ENCODE results near the gene NTNG1. TPM values are rescaled to one million over a fixed set of nuclear protein-coding genes. Genes with fewer than 3 reads are reported as not detected.
"Not testable (repeated sequence)": the region's sequence is repeated elsewhere in the genome, so short reads cannot be mapped to it uniquely, and the experiment has no call there.

The NTNG1 gene
- total RNA-seq, 6 experiments from 2014 or later: not detected

DNA sequence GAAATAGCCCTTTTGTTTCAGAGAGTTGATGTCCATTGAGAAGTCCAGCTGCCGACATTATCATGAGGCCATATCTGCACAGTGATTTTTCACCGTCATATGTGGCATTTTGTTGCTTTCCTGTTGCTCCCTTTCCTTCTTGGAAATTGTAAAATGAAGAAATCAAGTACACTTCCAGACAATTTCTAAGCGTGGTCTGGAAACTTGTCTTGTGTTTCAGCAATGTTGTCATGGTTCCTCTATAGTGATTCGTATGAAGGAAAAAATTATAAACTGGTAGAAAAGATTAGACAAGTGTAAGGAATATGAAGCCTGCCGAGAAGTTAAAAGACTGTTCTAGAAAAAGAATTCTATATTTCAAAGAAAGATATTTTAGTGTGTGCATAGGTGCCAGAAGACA lies 17.7 kb downstream of the NTNG1 start:
- ATAC-seq (no peak), DNase-seq (no peak)
- 50% methylated on average over 5 of the region's 5 CpGs for WGBS (ENCODE audit: insufficient coverage, low coverage, low lambda C conversion rate, missing lambda C conversion rate)
- Histone ChIP-seq H3K9me3 (no peaks in the 10 kb centered on the region), H3K36me3 (no peaks in the 10 kb centered on the region), H3K4me1 (no peaks in the 10 kb centered on the region), H3K4me3 (no peak overlapping the region), H3K27ac (no peak overlapping the region), H3K27me3 (no peaks in the 10 kb centered on the region)
- intact Hi-C loops (cut with DNase I): no loop called here
- TF ChIP-seq POLR2A (IDR thresholded peaks at IDR 0.05): no peak
- TF ChIP-seq, protein P1, sequence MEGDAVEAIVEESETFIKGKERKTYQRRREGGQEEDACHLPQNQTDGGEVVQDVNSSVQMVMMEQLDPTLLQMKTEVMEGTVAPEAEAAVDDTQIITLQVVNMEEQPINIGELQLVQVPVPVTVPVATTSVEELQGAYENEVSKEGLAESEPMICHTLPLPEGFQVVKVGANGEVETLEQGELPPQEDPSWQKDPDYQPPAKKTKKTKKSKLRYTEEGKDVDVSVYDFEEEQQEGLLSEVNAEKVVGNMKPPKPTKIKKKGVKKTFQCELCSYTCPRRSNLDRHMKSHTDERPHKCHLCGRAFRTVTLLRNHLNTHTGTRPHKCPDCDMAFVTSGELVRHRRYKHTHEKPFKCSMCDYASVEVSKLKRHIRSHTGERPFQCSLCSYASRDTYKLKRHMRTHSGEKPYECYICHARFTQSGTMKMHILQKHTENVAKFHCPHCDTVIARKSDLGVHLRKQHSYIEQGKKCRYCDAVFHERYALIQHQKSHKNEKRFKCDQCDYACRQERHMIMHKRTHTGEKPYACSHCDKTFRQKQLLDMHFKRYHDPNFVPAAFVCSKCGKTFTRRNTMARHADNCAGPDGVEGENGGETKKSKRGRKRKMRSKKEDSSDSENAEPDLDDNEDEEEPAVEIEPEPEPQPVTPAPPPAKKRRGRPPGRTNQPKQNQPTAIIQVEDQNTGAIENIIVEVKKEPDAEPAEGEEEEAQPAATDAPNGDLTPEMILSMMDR (IDR thresholded peaks at IDR 0.05): no peak

DNA sequence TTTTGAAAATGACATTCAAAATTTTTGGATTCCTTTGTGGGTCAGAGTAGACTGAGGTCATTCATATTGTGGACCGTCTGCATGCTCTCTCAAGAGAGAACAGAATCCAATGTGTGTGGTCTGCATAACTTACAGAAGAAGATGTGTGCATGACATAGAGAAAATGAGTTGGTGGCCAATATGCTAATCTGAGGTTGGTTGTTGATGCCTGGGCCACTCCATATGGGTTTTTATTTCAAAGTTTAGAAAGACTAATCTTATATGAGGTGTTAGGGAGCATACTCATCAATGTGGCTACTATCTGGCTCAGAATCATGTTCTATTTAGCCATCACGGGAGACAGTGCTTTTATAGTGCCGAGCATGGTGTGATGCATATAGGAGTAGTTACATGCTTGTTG lies 18.2 kb downstream of the NTNG1 start:
- DNase-seq: no peak
- intact Hi-C loops (cut with DNase I): no loop called here
- Histone ChIP-seq H3K4me1 (no peaks in the 10 kb centered on the region), H3K9me3 (no peaks in the 10 kb centered on the region), H3K36me3 (no peaks in the 10 kb centered on the region), H3K27me3 (no peaks in the 10 kb centered on the region), H3K4me3 (no peak overlapping the region), H3K27ac (no peak overlapping the region)
- ATAC-seq: no peak
- 48% methylated on average over 3 of the region's 3 CpGs for WGBS (ENCODE audit: insufficient coverage, low coverage, low lambda C conversion rate, missing lambda C conversion rate)
- TF ChIP-seq, protein P1 (IDR thresholded peaks at IDR 0.05): no peak
- no peak for TF ChIP-seq POLR2A (IDR thresholded peaks at IDR 0.05)

DNA sequence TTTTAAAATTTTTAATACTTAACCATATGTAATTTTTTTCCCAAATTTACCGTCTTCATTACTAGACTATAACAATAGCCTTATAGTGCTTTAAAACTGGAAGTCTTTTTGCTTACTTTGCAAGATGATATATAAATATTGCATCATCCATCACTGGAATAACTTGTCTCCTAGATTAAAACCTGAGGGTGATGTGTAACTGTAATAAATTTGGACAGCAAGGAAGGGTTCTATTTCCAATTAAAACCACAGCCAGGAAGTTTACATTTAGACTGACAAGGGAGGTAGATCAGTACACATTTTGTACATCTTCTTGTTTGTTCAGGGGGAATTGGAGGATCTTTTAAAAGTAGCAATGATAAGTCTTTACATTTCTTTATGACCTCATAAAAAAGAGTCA lies 21.9 kb downstream of the NTNG1 start:
- H3K4me3 ChIP-seq: no peak overlapping the region
- WGBS (ENCODE audit: insufficient coverage, low coverage, low lambda C conversion rate, missing lambda C conversion rate): 44% methylated on average over 1 of the region's 1 CpG
- no peaks in the 10 kb centered on the region for H3K27me3 ChIP-seq
- no peaks in the 10 kb centered on the region for H3K9me3 ChIP-seq
- no peak for DNase-seq
- intact Hi-C loops (cut with DNase I): no loop called here
- no peak overlapping the region for H3K27ac ChIP-seq
- no peaks in the 10 kb centered on the region for H3K4me1 ChIP-seq
- no peaks in the 10 kb centered on the region for H3K36me3 ChIP-seq
- no peak for TF ChIP-seq POLR2A (IDR thresholded peaks at IDR 0.05)
- TF ChIP-seq, protein P1 (IDR thresholded peaks at IDR 0.05): no peak
- ATAC-seq: no peak

DNA sequence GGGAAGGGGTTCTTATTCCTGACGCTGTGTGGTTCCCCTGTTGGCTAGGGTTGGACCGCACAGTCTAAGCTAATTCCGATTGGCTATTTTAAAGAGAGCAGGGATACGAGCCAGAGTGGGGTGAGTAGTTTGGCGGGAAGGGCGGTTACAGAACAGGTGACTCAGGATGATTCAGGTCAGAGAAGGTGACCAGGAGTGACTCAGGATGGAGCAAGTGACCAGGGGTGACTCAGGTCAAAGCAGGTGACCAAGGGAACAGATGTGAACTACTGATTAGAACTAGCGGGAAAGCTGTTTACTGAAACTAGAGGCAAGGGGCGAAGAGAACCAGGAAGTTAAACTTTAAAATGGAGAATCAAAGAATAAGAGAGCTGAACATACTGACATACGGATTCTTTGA lies 24.1 kb downstream of the NTNG1 start:
- H3K4me1 ChIP-seq; H3K4me3 ChIP-seq; DNase-seq; intact Hi-C loops (cut with DNase I); ATAC-seq; H3K27ac ChIP-seq; H3K27me3 ChIP-seq; H3K36me3 ChIP-seq; H3K9me3 ChIP-seq: not testable (repeated sequence)
- WGBS (ENCODE audit: insufficient coverage, low coverage, low lambda C conversion rate, missing lambda C conversion rate): 66% methylated on average over 9 of the region's 9 CpGs

DNA sequence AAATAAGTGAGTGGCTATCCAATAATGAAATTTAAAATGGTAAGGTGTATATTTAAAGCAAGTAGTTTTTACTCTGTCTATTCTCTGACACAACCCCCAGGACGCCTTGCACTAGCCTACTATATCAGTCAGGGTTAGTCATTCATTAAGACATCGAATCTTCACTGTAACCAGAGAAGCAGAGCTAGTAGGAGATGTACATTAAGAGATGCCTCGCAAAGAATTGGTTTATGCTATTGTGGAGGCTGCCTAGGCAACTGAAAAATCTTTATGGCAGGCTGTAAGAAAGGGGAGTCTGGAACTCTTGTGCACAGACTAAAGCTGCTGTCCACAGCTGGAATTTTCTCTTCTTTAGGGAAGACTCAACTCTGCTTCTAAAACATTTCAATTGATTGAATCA lies 28.8 kb downstream of the NTNG1 start:
- H3K4me1 ChIP-seq: no peaks in the 10 kb centered on the region
- ATAC-seq (no peak), DNase-seq (no peak)
- H3K4me3 ChIP-seq: no peak overlapping the region
- no peaks in the 10 kb centered on the region for H3K27me3 ChIP-seq
- no peaks in the 10 kb centered on the region for H3K9me3 ChIP-seq
- intact Hi-C loops (cut with DNase I): no loop called here
- no peaks in the 10 kb centered on the region for H3K36me3 ChIP-seq
- TF ChIP-seq POLR2A (IDR thresholded peaks at IDR 0.05): no peak
- TF ChIP-seq, protein P1 (IDR thresholded peaks at IDR 0.05): no peak
- WGBS (ENCODE audit: insufficient coverage, low coverage, low lambda C conversion rate, missing lambda C conversion rate): 52% methylated on average over 3 of the region's 3 CpGs
- H3K27ac ChIP-seq: no peak overlapping the region

Measured in right lobe of liver (tissue), 6 donors.